A549 (cell line): ENCODE measurements around the gene PEX26.

Experiments
- JUN ChIP-seq, 2 experiments: fragments of >200 bp; sonication (Bioruptor Twin); formaldehyde crosslinking; IDR thresholded peaks; 2 replicates in 1 of 2; 3 replicates in 1 of 2; pipeline ENCODE4 v1.6.1; 2016 to 2017
- TF ChIP-seq, protein P1 (sequence below): fragments of >200 bp; sonication (Bioruptor Twin); formaldehyde crosslinking; IDR thresholded peaks from 3 replicates; pipeline ENCODE4 v1.5.1; 2016
- TF ChIP-seq, protein P2 (sequence below): IDR thresholded peaks from 2 replicates; pipeline ENCODE4 v1.6.1; 2012
- TF ChIP-seq, protein P3 (sequence below): IDR thresholded peaks from 2 replicates; pipeline ENCODE4 v1.6.1; 2012

DNA sequence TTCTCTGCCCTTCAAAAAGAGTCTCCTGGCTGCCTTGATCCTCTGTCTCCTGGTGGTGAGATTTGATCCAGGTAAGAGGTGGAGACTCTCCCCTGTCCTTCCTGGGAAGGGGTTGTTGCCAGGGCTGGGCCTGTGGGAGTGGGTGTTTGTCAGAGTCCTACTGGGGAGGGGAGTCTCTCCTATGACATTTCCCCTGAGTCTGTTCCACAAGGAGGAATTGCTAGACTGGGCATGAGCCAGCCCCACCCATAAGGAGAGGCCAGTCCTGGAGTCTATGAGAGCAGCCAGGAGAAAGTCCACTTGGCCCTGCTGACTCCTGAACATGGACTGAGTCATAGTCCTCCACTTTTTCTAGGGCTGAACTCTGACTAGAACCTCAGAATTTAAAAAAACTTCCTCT lies 7.4 kb downstream of the PEX26 start:
- TF ChIP-seq, protein P1, sequence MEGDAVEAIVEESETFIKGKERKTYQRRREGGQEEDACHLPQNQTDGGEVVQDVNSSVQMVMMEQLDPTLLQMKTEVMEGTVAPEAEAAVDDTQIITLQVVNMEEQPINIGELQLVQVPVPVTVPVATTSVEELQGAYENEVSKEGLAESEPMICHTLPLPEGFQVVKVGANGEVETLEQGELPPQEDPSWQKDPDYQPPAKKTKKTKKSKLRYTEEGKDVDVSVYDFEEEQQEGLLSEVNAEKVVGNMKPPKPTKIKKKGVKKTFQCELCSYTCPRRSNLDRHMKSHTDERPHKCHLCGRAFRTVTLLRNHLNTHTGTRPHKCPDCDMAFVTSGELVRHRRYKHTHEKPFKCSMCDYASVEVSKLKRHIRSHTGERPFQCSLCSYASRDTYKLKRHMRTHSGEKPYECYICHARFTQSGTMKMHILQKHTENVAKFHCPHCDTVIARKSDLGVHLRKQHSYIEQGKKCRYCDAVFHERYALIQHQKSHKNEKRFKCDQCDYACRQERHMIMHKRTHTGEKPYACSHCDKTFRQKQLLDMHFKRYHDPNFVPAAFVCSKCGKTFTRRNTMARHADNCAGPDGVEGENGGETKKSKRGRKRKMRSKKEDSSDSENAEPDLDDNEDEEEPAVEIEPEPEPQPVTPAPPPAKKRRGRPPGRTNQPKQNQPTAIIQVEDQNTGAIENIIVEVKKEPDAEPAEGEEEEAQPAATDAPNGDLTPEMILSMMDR: no peak
- no peak for TF ChIP-seq JUN (IDR thresholded peaks at IDR 0.05)
- TF ChIP-seq, protein P2, sequence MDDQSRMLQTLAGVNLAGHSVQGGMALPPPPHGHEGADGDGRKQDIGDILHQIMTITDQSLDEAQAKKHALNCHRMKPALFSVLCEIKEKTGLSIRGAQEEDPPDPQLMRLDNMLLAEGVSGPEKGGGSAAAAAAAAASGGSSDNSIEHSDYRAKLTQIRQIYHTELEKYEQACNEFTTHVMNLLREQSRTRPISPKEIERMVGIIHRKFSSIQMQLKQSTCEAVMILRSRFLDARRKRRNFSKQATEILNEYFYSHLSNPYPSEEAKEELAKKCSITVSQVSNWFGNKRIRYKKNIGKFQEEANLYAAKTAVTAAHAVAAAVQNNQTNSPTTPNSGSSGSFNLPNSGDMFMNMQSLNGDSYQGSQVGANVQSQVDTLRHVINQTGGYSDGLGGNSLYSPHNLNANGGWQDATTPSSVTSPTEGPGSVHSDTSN: no peak
- TF ChIP-seq, protein P3, sequence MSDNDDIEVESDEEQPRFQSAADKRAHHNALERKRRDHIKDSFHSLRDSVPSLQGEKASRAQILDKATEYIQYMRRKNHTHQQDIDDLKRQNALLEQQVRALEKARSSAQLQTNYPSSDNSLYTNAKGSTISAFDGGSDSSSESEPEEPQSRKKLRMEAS: no peak
